A549 (cell line): ENCODE measurements around the gene SGCD.

ENCODE experiments used
- CEBPB ChIP-seq, 2 experiments: fragments of >200 bp in 1 of 2; sonication (Bioruptor Twin) in 1 of 2; formaldehyde crosslinking in 1 of 2; IDR thresholded peaks; 2 replicates each; pipeline ENCODE4 v1.6.1; 2012 to 2016
- TF ChIP-seq, protein P1 (sequence below): fragments of >200 bp; sonication (Bioruptor Twin); formaldehyde crosslinking; IDR thresholded peaks from 3 replicates; pipeline ENCODE4 v1.5.1; 2016
- TF ChIP-seq, protein P2 (sequence below): fragments of 450-650 bp; IDR thresholded peaks from 2 replicates; pipeline ENCODE4 v1.6.1; 2014; ENCODE audit warnings: antibody characterized with exemption
- TF ChIP-seq, protein P3 (sequence below): IDR thresholded peaks from 2 replicates; pipeline ENCODE4 v1.6.1; 2012

DNA sequence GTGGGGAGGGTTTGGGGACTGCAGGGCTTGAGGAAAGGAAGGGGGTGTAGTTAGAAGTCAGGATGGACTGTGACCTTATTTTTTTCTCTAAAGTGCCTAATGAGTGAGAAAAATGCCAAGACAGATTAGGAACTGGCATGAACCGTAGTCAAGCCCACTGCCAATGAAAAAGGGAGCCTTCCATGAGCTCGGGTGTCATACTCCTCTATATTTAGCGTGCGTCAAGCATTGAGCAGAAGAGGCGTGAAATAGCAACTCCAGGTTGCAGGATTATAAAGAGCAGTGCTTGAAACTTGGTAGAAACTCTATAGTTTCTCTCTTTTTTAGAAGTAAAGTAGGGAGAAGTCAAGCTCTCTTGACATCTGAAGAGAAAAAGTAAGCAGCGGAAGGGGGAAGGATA, 1.8 kb downstream of the SGCD start:
- TF ChIP-seq, protein P1, sequence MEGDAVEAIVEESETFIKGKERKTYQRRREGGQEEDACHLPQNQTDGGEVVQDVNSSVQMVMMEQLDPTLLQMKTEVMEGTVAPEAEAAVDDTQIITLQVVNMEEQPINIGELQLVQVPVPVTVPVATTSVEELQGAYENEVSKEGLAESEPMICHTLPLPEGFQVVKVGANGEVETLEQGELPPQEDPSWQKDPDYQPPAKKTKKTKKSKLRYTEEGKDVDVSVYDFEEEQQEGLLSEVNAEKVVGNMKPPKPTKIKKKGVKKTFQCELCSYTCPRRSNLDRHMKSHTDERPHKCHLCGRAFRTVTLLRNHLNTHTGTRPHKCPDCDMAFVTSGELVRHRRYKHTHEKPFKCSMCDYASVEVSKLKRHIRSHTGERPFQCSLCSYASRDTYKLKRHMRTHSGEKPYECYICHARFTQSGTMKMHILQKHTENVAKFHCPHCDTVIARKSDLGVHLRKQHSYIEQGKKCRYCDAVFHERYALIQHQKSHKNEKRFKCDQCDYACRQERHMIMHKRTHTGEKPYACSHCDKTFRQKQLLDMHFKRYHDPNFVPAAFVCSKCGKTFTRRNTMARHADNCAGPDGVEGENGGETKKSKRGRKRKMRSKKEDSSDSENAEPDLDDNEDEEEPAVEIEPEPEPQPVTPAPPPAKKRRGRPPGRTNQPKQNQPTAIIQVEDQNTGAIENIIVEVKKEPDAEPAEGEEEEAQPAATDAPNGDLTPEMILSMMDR: no peak
- TF ChIP-seq, protein P2, sequence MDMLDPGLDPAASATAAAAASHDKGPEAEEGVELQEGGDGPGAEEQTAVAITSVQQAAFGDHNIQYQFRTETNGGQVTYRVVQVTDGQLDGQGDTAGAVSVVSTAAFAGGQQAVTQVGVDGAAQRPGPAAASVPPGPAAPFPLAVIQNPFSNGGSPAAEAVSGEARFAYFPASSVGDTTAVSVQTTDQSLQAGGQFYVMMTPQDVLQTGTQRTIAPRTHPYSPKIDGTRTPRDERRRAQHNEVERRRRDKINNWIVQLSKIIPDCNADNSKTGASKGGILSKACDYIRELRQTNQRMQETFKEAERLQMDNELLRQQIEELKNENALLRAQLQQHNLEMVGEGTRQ: no peak
- no peak for TF ChIP-seq CEBPB (IDR thresholded peaks at IDR 0.05)
- TF ChIP-seq, protein P3, sequence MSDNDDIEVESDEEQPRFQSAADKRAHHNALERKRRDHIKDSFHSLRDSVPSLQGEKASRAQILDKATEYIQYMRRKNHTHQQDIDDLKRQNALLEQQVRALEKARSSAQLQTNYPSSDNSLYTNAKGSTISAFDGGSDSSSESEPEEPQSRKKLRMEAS: no peak
